Measurements from ENCODE around the gene SEMA3G. TPM values are rescaled to one million over a fixed set of nuclear protein-coding genes. Genes with fewer than 3 reads are reported as not detected.

Gene SEMA3G
- total RNA-seq (10 to 100 TPM; 10.6 to 30.8 TPM), polyA plus RNA-seq (10 to 100 TPM in 1 of 2 donors, 1 to 10 TPM in 1; 5.1 to 19.1 TPM)
- long read RNA-seq, donor 1: 0 reads
- long read RNA-seq, donor 2: 0 reads
- long read RNA-seq, donor 3: 0 reads
- long read RNA-seq, donor 4: 0 reads
- long read RNA-seq, donor 5, partial matches to known transcripts: 180 of 188 reads
- long read RNA-seq, donor 5, other reads (novel, unspliced or antisense): 8 of 188 reads

DNA sequence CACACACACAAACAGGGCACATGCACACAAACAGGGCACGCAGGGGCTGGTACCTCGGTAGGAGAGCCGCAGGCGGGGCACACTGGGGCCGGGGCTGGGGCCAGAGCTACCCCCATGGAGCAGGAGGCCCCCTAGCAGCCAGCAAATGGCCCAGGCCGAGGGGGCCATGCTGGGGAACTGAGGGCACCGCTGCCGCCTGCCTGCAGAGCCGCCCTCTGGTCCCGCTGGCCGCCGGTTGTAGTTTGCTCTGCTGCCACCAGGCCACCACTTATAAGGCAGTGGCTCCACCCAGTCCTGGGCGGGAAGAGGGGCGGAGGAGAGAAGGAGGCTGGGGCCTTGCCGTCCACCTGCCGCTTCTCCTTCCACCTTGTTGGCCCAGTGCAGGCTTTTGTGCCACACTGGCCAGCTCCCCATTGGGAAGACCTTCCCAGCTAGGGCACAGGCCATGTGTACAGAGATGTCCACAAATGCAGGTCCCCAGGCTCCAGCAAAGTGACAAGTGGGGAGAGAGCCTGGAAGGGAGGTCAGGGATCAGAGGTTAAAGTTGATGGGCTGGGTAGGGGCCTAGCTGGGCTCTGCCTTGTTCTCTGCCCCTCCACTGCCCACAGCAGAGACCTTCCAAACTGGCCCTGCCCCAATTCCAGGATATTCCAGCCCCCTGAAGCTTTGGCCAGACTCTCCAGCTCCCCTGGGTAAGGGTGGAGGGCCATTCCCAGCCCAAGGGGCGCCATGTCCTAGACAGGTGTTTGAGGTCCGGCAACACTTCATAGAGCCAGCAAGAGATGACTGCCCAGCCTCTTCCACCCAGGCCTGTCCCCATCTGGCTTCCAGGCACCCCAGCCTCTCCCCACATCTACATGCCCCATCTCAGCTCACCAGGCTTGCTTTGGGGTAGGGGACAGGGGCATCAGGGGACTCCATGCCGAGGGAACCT, at the start of gene SEMA3G:
Gene SEMA3G (minus strand): TSS at position 244 of the 934 bp plus-strand sequence. CDS start 76 bp downstream, at position 168.
- WGBS, 2 donors: 25 to 27% methylated on average over 19 of the region's 19 CpGs
- ATAC-seq (ENCODE audit: insufficient read depth, low FRiP score): peak; percentile 86
- Histone ChIP-seq H3K9ac (ENCODE audit: insufficient read depth in 1 of 2, low read length in 2 of 2) (no peak within 1 kb of the TSS), H3K4me1 (ENCODE audit: control insufficient read depth in 5 of 5, insufficient read depth in 5 of 5, low read length in 5 of 5) (peaks cover 0 to 10% (median 5%) of the 10 kb centered on the region in 5 donors), H3K27me3 (ENCODE audit: control insufficient read depth in 3 of 3, insufficient read depth in 3 of 3, low read length in 2 of 3) (no peaks in the 10 kb centered on the region), H3K9me3 (ENCODE audit: control insufficient read depth in 4 of 4, insufficient read depth in 3 of 4, low read length in 3 of 4) (no peaks in the 10 kb centered on the region), H3K4me3 (peak within 1 kb of the TSS; percentile 29), H3K36me3 (ENCODE audit: control insufficient read depth in 4 of 4, insufficient read depth in 4 of 4, low read length in 4 of 4) (no peaks in the 10 kb centered on the region), H3K27ac (ENCODE audit: low read depth in 1 of 2, low read length in 1 of 2) (peak within 1 kb of the TSS in 1 of 2 donors; percentile 27)
- peak; percentile 53 for TF ChIP-seq CTCF (IDR thresholded peaks at IDR 0.05; ENCODE audit: control extremely low read depth, extremely low read depth)
- DNase-seq: peak; percentile 46 to 66 (median 59)

GRCh38 chr3:52494445-52494844, 49.5 kb upstream of the SEMA3G start:
- WGBS, 2 donors: 79 to 90% methylated on average over 7 of the region's 7 CpGs

GRCh38 chr3:52493232-52494017, 48.5 kb upstream of the SEMA3G start:
- TF ChIP-seq CTCF (IDR thresholded peaks at IDR 0.05; ENCODE audit: control extremely low read depth, extremely low read depth): no peak
- no peak overlapping the region for H3K9ac ChIP-seq (ENCODE audit: insufficient read depth in 1 of 2, low read length in 2 of 2)
- peaks cover 0 to 2% (median 0%) of the 10 kb centered on the region in 4 donors for H3K9me3 ChIP-seq (ENCODE audit: control insufficient read depth in 4 of 4, insufficient read depth in 3 of 4, low read length in 3 of 4)
- peaks cover 0 to 54% (median 0%) of the 10 kb centered on the region in 5 donors for H3K4me1 ChIP-seq (ENCODE audit: control insufficient read depth in 5 of 5, insufficient read depth in 5 of 5, low read length in 5 of 5)
- H3K27ac ChIP-seq (ENCODE audit: low read depth in 1 of 2, low read length in 1 of 2): peak overlapping the region in 1 of 2 donors; percentile 13
- H3K4me3 ChIP-seq: no peak overlapping the region
- DNase-seq: no peak
- H3K36me3 ChIP-seq (ENCODE audit: control insufficient read depth in 4 of 4, insufficient read depth in 4 of 4, low read length in 4 of 4): peaks cover 2 to 55% (median 25%) of the 10 kb centered on the region in 4 donors
- no peak for ATAC-seq (ENCODE audit: insufficient read depth, low FRiP score)
- WGBS, 2 donors: 87 to 91% methylated on average over 6 to 7 of the region's 7 CpGs
- no peaks in the 10 kb centered on the region for H3K27me3 ChIP-seq (ENCODE audit: control insufficient read depth in 3 of 3, insufficient read depth in 3 of 3, low read length in 2 of 3)

More at GRCh38 chr3:52494445-52494844, 49.5 kb upstream of the SEMA3G start:
- peaks cover 0 to 46% (median 19%) of the 10 kb centered on the region in 4 donors for H3K36me3 ChIP-seq (ENCODE audit: control insufficient read depth in 4 of 4, insufficient read depth in 4 of 4, low read length in 4 of 4)
- DNase-seq (no peak), ATAC-seq (ENCODE audit: insufficient read depth, low FRiP score) (no peak)
- H3K4me3 ChIP-seq: no peak overlapping the region
- H3K27me3 ChIP-seq (ENCODE audit: control insufficient read depth in 3 of 3, insufficient read depth in 3 of 3, low read length in 2 of 3): no peaks in the 10 kb centered on the region
- peaks cover 0 to 2% (median 0%) of the 10 kb centered on the region in 4 donors for H3K9me3 ChIP-seq (ENCODE audit: control insufficient read depth in 4 of 4, insufficient read depth in 3 of 4, low read length in 3 of 4)
- TF ChIP-seq CTCF (IDR thresholded peaks at IDR 0.05; ENCODE audit: control extremely low read depth, extremely low read depth): no peak
- peaks cover 0 to 52% (median 0%) of the 10 kb centered on the region in 5 donors for H3K4me1 ChIP-seq (ENCODE audit: control insufficient read depth in 5 of 5, insufficient read depth in 5 of 5, low read length in 5 of 5)
- H3K27ac ChIP-seq (ENCODE audit: low read depth in 1 of 2, low read length in 1 of 2): peak overlapping the region in 1 of 2 donors; percentile 45
- H3K9ac ChIP-seq (ENCODE audit: insufficient read depth in 1 of 2, low read length in 2 of 2): no peak overlapping the region
